PFSK-1 (cell line): ENCODE data around the gene RPH3AL.

Experiments
- FOXP2 ChIP-seq: optimal IDR thresholded peaks from 2 replicates; pipeline ENCODE3; 2011; ENCODE audit warnings: borderline replicate concordance, control low read depth, inconsistent platforms; ENCODE audit not compliant: insufficient read depth; ENCODE audit errors: extremely low read length, extremely low read depth
- POLR2AphosphoS5 ChIP-seq: IDR thresholded peaks from 2 replicates; pipeline ENCODE4 v1.6.1; 2012; ENCODE audit warnings: low read depth, mild to moderate bottlenecking, control low read depth, low read length, moderate library complexity
- SIN3A ChIP-seq: IDR thresholded peaks from 2 replicates; pipeline ENCODE4 v1.6.1; 2012; ENCODE audit warnings: mild to moderate bottlenecking, low read length, moderate library complexity, borderline replicate concordance; ENCODE audit not compliant: insufficient read depth
- TAF1 ChIP-seq: IDR thresholded peaks from 2 replicates; pipeline ENCODE4 v1.6.1; 2012; ENCODE audit warnings: low read length, control low read depth, borderline replicate concordance; ENCODE audit not compliant: insufficient read depth
- TF ChIP-seq, protein P1 (sequence below), 2 experiments: IDR thresholded peaks; 2 replicates each; pipeline versions ENCODE4 v1.6.1 to v1.8.0; 2011 to 2012; ENCODE audit warnings: low read depth in 2 of 2, low read length in 2 of 2, control low read depth in 1 of 2, inconsistent platforms in 1 of 2, mild to moderate bottlenecking in 1 of 2, moderate library complexity in 1 of 2; ENCODE audit not compliant: insufficient read depth in 1 of 2

The RPH3AL gene

DNA sequence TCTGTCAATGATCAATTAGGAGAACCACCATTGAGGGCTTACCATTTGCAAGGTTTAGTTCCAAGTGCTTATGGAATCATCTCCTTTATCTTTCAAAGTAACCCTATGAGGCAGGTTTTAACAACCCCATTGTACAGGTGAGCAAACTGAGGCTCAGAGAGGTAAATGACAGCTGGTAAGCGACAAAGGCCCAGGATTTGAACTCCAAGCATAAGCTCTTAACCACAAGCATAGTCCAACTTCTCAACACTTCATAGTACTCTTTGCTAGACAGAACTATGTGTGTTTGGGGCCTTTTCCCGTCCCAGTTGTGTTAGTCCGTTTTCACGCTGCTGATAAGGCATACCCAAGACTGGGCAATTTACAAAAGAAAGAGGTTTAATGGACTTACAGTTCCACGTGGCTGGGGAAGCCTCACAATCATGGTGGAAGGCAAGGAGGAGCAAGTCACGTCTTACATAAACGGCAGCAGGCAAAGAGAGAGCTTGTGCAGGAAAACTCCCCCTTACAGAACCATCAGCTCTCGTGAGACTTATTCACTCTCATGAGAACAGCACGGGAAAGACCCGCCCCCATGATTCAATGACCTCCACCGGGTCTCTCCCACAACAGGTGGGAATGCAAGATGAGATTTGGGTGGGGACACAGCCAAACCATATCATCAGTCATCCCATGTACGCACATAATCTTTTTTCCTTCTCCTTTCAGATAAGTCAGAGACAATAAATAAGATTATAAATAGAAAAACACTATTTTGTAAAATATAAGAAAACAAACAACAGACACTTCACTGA, 6.4 kb downstream of the RPH3AL start:
- TF ChIP-seq, protein P1, sequence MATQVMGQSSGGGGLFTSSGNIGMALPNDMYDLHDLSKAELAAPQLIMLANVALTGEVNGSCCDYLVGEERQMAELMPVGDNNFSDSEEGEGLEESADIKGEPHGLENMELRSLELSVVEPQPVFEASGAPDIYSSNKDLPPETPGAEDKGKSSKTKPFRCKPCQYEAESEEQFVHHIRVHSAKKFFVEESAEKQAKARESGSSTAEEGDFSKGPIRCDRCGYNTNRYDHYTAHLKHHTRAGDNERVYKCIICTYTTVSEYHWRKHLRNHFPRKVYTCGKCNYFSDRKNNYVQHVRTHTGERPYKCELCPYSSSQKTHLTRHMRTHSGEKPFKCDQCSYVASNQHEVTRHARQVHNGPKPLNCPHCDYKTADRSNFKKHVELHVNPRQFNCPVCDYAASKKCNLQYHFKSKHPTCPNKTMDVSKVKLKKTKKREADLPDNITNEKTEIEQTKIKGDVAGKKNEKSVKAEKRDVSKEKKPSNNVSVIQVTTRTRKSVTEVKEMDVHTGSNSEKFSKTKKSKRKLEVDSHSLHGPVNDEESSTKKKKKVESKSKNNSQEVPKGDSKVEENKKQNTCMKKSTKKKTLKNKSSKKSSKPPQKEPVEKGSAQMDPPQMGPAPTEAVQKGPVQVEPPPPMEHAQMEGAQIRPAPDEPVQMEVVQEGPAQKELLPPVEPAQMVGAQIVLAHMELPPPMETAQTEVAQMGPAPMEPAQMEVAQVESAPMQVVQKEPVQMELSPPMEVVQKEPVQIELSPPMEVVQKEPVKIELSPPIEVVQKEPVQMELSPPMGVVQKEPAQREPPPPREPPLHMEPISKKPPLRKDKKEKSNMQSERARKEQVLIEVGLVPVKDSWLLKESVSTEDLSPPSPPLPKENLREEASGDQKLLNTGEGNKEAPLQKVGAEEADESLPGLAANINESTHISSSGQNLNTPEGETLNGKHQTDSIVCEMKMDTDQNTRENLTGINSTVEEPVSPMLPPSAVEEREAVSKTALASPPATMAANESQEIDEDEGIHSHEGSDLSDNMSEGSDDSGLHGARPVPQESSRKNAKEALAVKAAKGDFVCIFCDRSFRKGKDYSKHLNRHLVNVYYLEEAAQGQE (IDR thresholded peaks at IDR 0.05; ENCODE audit: insufficient read depth in 1 of 2, low read depth in 2 of 2, low read length in 2 of 2) = no peak

DNA sequence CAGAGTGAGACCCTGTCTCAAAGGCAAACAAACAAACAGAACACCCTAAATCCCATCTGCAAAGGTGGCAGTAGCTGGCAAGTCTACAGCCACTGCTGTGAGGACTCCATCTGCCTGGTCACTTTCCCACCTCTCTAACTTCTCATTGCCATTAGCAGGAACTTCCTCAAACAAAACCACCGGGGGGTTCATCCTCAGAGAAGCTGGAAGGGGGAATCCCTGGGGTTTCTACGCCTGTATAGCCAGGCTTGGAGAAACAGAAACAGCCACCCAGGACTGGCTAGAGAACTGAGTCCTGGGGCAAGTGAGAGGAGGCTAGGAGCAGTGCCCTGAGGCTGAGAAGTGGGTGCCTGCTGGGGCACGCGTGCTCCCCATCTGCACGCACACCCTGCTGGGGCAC, 7.3 kb downstream of the RPH3AL start:
- no peak for TF ChIP-seq FOXP2
- no peak for TF ChIP-seq TAF1
- TF ChIP-seq POLR2AphosphoS5 = no peak
- no peak for TF ChIP-seq SIN3A
- TF ChIP-seq, protein P1 (IDR thresholded peaks at IDR 0.05; ENCODE audit: insufficient read depth in 1 of 2, low read depth in 2 of 2, low read length in 2 of 2) = no peak

DNA sequence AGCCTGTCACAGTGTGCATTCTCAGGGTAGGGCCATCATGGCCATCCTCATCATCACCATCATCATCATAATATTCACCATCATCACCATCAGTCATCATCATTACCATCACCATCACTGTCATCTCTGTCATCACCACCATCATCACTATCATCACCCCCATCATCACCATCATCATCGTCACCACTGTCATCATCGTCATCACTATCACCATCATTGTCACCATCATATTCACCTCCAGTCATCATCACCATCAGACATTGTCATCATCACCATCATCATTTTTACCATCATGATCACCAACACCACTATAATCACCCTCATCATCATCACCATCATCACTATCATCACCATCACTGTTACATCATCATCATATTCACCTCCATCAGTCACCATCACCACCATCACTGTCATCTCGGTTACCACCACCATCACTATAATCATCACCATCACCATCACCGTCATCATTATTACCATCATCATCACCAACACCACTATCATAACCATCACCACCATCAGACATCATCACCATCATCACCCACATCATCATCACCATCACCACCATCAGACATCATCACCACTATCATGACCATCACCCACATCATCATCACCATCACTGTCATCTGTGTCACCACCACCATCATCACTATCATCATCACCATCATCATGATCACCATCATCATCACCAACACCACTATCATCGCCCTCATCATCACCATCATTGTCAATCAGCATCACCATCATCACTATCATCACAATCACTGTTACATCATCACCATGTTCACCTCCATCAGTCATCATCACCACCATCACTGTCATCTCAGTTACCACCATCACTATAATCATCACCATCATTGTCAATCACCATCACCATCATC, 8.5 kb downstream of the RPH3AL start:
- TF ChIP-seq SIN3A (no peak), TAF1 (no peak), POLR2AphosphoS5 (no peak), FOXP2 (no peak)
- TF ChIP-seq, protein P1 (IDR thresholded peaks at IDR 0.05; ENCODE audit: insufficient read depth in 1 of 2, low read depth in 2 of 2, low read length in 2 of 2) = no peak

DNA sequence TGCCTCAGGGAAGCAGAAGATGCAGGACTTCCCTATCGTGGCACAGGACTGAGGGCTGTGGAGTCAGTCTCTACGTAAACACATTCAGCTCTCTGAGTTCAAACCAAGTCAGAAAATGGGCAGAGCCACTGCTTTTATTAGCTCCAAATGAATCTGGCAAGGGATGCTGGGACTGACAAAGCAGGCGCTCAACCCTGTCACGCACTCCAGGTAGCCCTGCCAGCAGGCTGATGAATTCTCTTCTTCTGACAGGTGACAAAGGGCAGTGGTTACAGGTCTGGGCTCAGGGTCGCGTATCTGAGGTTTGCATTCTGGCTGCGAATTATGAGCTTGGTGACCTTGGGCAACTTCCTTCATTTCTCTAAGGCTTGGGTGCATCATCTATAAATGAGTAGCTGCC, 9.4 kb downstream of the RPH3AL start:
- TF ChIP-seq, protein P1 (IDR thresholded peaks at IDR 0.05; ENCODE audit: insufficient read depth in 1 of 2, low read depth in 2 of 2, low read length in 2 of 2) = no peak
- TF ChIP-seq FOXP2 = no peak
- no peak for TF ChIP-seq SIN3A
- no peak for TF ChIP-seq POLR2AphosphoS5
- no peak for TF ChIP-seq TAF1
